GM12892 (cell line): ENCODE results near the gene GPR146.
"Not testable (repeated sequence)": the region's sequence is repeated elsewhere in the genome, so short reads cannot be mapped to it uniquely, and the experiment has no call there.

Source experiments
- DNase-seq: peaks from one replicate; pipeline ENCODE4 v3.0.0; 2011; ENCODE audit not compliant: insufficient read length
- FAIRE-seq: peaks from 2 replicates; lab custom pipeline; 2011; peaks lifted over from hg19 to GRCh38; lab: Jason Lieb, UNC
- POLR2A ChIP-seq: IDR thresholded peaks from 2 replicates; pipeline ENCODE4 v1.6.1; 2011; ENCODE audit warnings: low read depth, low read length, control low read depth
- POLR2AphosphoS5 ChIP-seq: IDR thresholded peaks from 2 replicates; pipeline ENCODE4 v1.6.1; 2011; ENCODE audit warnings: low read depth, low read length, control low read depth
- TAF1 ChIP-seq: IDR thresholded peaks from 2 replicates; pipeline ENCODE4 v1.6.1; 2011; ENCODE audit warnings: low read depth, mild to moderate bottlenecking, control low read depth, low read length, borderline replicate concordance

The GPR146 gene

GRCh38 chr7:1073142-1073977, 29.0 kb downstream of the GPR146 start:
- FAIRE-seq = no peak
- DNase-seq = no peak
- TF ChIP-seq POLR2A = no peak
- TF ChIP-seq POLR2AphosphoS5 = no peak
- no peak for TF ChIP-seq TAF1

DNA sequence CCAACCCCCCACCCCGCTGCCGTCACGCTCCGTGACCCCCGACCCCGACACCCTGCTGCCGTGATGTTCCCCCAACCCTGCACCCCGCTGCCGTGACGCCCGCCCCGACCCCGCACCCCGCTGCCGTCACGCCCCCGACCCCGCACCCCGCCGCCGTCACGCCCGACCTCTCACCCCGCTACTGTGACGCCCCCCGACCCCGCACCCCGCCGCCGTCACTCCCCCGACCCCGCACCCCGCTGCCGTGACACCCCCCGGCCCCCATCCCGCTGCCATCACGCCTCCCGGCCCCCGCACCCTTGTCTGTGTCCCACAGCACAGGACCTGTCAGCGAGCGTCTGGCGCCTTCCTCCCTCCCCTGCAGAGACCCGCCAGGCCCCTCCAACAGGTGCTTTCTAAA, 29.7 kb downstream of the GPR146 start:
- not testable (repeated sequence) for FAIRE-seq, DNase-seq

DNA sequence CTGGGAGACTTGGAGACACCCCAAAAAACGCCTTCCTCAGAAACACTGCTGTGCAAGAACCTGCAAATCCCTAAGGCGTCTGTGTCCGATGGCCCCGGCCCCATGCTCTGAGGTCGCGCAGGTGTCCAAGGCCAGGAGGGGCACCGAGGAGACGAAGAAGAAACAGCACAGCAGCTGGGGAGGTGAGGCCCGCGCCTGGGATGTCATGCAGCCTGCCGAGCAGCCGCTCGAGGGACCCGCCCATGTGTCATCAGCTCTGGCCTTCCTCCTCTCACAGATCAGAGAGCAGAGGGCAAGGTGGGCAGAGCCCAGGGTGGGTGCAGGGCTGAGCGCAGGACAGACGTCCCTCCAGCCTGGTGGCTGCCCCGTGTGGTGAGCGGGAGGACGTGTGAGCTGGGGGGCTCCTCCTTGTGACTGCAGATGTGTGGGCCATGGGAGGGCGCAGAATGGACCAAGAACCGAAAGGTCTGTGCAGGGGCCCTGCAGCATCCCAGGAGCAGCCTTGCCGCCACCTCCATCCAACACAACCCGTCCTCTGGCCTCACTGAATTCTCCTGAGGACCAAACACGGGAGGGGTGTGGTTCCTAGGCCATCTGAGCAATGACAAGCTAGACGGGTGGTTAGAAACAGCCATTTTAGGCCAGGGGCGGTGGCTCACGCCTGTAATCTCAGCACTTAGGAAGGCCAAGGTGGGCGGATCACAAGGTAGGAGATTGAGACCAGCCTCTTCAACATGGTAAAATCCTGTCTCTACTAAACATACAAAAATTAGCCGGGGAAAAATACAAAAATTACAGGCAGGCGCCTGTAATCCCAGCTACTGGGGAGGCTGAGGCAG, 30.5 kb downstream of the GPR146 start:
- DNase-seq = no peak
- no peak for FAIRE-seq
- TF ChIP-seq POLR2AphosphoS5 = no peak
- TF ChIP-seq TAF1 = no peak
- no peak for TF ChIP-seq POLR2A

DNA sequence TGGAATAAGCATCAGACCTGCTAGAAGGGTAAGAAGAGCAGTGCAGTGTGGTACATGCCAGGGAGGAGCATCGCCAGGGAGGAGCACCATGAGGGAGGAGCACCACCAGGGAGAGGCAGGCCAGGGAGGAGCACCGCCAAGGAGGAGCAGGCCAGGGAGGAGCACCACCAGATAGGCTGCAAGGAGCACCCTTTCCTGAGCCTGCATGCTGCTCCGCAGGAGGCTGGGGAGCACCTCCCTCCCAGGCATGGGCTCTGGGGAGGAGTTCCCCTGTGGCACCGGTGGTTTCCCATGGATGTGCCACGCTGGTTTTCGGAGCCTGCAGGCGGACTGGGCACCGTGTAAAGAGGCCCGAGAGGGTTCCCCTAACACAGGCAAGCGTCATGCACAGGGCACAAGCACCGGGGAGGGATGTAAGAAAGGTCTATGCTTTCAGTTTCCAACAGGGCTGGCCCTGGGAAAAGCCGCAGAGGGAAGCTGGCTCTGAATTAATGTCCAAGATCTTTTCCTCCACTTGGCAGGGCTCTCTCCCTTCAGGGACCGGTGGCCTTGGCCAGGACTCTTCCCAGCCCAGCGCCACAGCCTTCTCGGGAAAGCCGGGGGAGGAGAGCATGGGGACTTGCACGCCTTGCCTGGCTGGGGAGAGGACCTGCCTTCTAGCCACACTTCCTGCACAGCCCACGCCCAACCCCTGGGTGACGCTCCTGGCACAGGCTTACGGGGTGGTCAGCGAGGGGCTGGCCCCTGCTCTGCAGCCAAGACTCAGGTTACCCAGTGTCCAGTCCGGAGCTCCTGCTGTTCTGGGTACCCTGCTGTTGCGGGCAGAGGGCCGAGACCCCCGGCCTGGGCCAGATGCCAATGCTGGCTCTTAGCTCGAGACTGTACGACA, 32.1 kb downstream of the GPR146 start:
- no peak for DNase-seq
- FAIRE-seq = no peak
- no peak for TF ChIP-seq POLR2A

DNA sequence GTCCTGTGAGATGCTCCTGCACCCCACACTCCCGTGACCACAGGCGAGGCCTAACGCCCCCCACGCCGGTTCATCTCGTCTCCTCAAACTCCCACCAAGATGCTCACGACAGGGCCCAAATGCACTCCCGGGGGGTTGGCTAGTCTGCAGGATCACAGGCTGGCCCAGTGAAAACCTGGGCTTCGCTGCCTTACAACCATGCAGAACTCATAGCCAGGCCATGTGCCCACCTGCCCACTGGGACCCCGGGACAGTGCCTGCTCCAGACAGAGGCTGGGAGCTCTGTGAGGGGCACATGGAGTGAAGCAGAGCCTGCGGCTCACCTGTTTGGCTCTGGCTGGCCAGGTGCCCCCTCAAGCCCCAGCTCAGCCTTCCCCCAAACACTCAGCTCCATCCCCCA, 34.2 kb downstream of the GPR146 start:
- FAIRE-seq = no peak
- TF ChIP-seq TAF1 (no peak), POLR2A (no peak), POLR2AphosphoS5 (no peak)

GRCh38 chr7:1078985-1079384, 34.6 kb downstream of the GPR146 start:
- FAIRE-seq (no peak), DNase-seq (no peak)
- no peak for TF ChIP-seq POLR2AphosphoS5
- TF ChIP-seq TAF1 = no peak
- no peak for TF ChIP-seq POLR2A

More for the DNA sequence above, 34.2 kb downstream of the GPR146 start:
- no peak for DNase-seq

- no peak for TF ChIP-seq POLR2AphosphoS5
- TF ChIP-seq POLR2A = no peak
- no peak for TF ChIP-seq TAF1
- DNase-seq = no peak
- FAIRE-seq = no peak
Measured at GRCh38 chr7:1079546-1079945, 35.2 kb downstream of the GPR146 start.

DNA sequence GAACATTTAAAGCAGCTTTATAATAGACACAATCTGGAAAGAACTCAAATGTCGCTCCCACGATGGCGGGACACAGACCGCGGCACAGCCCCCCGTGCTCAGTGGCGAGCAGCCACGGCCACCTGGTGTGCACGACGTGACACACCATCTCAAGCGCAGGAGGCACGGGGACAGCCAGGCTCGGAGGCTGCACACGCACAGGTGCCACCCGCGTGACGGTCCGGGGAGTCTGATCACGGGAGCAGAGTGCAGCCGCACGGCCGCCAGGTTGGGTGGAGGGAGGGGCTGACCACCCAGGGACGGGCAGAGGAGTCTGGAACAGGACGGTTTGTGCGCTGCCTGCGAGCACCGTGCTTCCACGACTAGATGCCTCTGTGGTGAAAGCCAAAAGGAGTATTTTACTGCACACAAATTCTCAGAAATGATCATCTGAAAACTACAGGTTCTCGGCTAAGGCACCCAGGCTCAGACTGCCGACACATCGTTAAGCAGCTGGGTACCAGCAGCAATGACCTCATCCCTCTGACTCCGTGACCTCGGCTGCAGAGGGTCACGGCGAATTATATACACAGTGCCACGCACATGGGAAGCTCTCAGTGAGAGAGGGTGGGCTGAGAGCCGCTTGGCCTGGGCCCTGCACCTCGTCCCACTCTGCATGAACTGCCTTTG, 36.0 kb downstream of the GPR146 start:
- DNase-seq = no peak
- no peak for FAIRE-seq
- TF ChIP-seq TAF1 (no peak), POLR2AphosphoS5 (no peak), POLR2A (no peak)

GRCh38 chr7:1080921-1081255, 36.5 kb downstream of the GPR146 start:
- no peak for TF ChIP-seq POLR2A
- no peak for TF ChIP-seq POLR2AphosphoS5
- TF ChIP-seq TAF1 = no peak
- FAIRE-seq = no peak
- DNase-seq = no peak

GRCh38 chr7:1081336-1081735, 37.0 kb downstream of the GPR146 start:
- TF ChIP-seq POLR2AphosphoS5 (no peak), POLR2A (no peak), TAF1 (no peak)
- DNase-seq (no peak), FAIRE-seq (no peak)

DNA sequence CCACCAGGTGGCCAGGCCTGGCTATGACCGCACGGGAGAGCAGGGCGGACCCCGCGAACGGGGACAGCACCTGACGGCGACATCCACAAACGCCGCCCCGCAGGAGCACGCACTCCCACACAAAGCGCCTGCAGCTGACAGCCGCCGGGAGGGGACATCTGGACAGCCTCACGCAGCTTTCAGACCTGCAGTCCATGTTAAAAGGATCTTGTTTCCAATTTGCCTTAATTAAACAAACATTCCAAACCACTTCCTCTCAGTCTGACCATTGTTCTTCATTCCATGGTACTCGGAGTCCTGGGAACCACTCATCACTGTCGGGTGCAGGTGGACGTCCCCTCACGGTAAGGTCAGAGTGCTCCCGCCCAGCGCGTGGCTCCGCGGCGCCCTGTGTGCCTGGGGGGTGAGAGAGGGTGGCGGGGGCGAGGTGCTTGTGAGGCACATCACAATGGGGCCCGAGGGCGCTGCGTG, 37.6 kb downstream of the GPR146 start:
- FAIRE-seq = no peak
- TF ChIP-seq TAF1 = no peak
- TF ChIP-seq POLR2A = no peak
- TF ChIP-seq POLR2AphosphoS5 = no peak
- no peak for DNase-seq
